OCI-LY7 (cell line): ENCODE data around the gene TAMM41. TPM values are rescaled to one million over a fixed set of nuclear protein-coding genes. Genes with fewer than 3 reads are reported as not detected.
A peak's percentile ranks its signal among the peaks of the same experiment; 100 is the strongest.
"Not testable (repeated sequence)": the region's sequence is repeated elsewhere in the genome, so short reads cannot be mapped to it uniquely, and the experiment has no call there.

Experiments used
- Bru-seq: library from RNA; stranded (reverse); fragments of 400-500 nt; gene quantifications from one replicate; lab custom pipeline; 2021; lab: Mats Ljungman, UMichigan
- BruChase-seq, 2 experiments: library from RNA; stranded (reverse); fragments of 400-500 nt; gene quantifications; one replicate each; lab custom pipeline; 2021; lab: Mats Ljungman, UMichigan
- BruUV-seq: library from RNA; stranded (reverse); fragments of 400-500 nt; replicated peaks from 2 replicates; lab custom pipeline; 2021; lab: Mats Ljungman, UMichigan
- CTCF ChIA-PET: fragments of 300-600 bp; sonication (Branson Sonifier 250); formaldehyde crosslinking; loops from one replicate; lab custom pipeline; 2022; ENCODE audit warnings: antibody characterized with exemption; ENCODE audit not compliant: unreplicated experiment; lab: Charles Lee
- POLR2A ChIA-PET: fragments of 300-600 bp; sonication (Branson Sonifier 250); formaldehyde crosslinking; loops from one replicate; lab custom pipeline; 2022; ENCODE audit warnings: antibody characterized with exemption; lab: Charles Lee
- DNase-seq: peaks from one replicate; pipeline ENCODE4 v3.0.0-alpha.2; 2015; ENCODE audit warnings: low spot score
- H2AFZ ChIP-seq: fragments of 200-600 bp; sonication (generic), shearing (Covaris generic); 2 replicates; pipeline ENCODE4 v1.6.1; 2014; ENCODE audit warnings: mild to moderate bottlenecking, antibody characterized with exemption, low read length, moderate library complexity
- H3K27ac ChIP-seq: fragments of 200-600 bp; sonication (generic); 2 replicates; pipeline ENCODE4 v1.5.1; 2014; ENCODE audit warnings: mixed run types, low read depth, mild to moderate bottlenecking, moderate library complexity, low read length, inconsistent platforms; ENCODE audit not compliant: poor library complexity, severe bottlenecking
- H3K36me3 ChIP-seq: fragments of 200-600 bp; sonication (generic); 2 replicates; pipeline ENCODE4 v1.6.1; 2014; ENCODE audit warnings: mild to moderate bottlenecking, antibody characterized with exemption, low read length, moderate library complexity, mixed read lengths; ENCODE audit not compliant: insufficient read depth
- H3K4me1 ChIP-seq: fragments of 200-600 bp; sonication (generic); 2 replicates; pipeline ENCODE4 v1.5.1; 2014; ENCODE audit warnings: mild to moderate bottlenecking, low read length; ENCODE audit not compliant: insufficient read depth, poor library complexity, severe bottlenecking
- H3K4me2 ChIP-seq: fragments of 200-600 bp; sonication (generic); 2 replicates; pipeline ENCODE4 v1.6.1; 2014; ENCODE audit warnings: mild to moderate bottlenecking, low read length
- H3K4me3 ChIP-seq: fragments of 200-600 bp; sonication (generic); 2 replicates; pipeline ENCODE4 v1.5.1; 2014; ENCODE audit warnings: mild to moderate bottlenecking, low read depth, low read length; ENCODE audit not compliant: poor library complexity, severe bottlenecking
- H3K79me2 ChIP-seq: fragments of 200-600 bp; sonication (generic); 2 replicates; pipeline ENCODE4 v1.6.1; 2016; ENCODE audit warnings: low read depth, mild to moderate bottlenecking, low read length, moderate library complexity, mixed read lengths; ENCODE audit not compliant: insufficient read depth
- H3K9me2 ChIP-seq: fragments of 200-600 bp; sonication (generic); 2 replicates; pipeline ENCODE4 v1.6.1; 2016; ENCODE audit warnings: mild to moderate bottlenecking, low read length, mixed read lengths; ENCODE audit not compliant: insufficient read depth
- H3K9me3 ChIP-seq: fragments of 200-600 bp; sonication (generic); 2 replicates; pipeline ENCODE4 v1.6.1; 2014; ENCODE audit warnings: mild to moderate bottlenecking, mixed run types, low read length, mixed read lengths
- H4K20me1 ChIP-seq: fragments of 200-600 bp; sonication (generic); 2 replicates; pipeline ENCODE4 v1.6.1; 2014; ENCODE audit warnings: mild to moderate bottlenecking, antibody characterized with exemption, low read length, moderate library complexity, mixed read lengths; ENCODE audit not compliant: insufficient read depth
- CTCF ChIP-seq: fragments of 200-600 bp; sonication (generic); conservative IDR thresholded peaks from 2 replicates; pipeline ENCODE4 v1.5.1; 2014; ENCODE audit warnings: mild to moderate bottlenecking, antibody characterized with exemption, low read length, moderate library complexity, mixed read lengths
- EZH2phosphoT487 ChIP-seq: fragments of 200-600 bp; sonication (generic); IDR thresholded peaks from 2 replicates; pipeline ENCODE4 v1.6.1; 2018; ENCODE audit warnings: low read depth, borderline replicate concordance, mild to moderate bottlenecking, mixed run types, antibody characterized with exemption, low read length, moderate library complexity, mixed read lengths
- intact Hi-C: fragments of 100-400 bp; cut with micrococcal nuclease; formaldehyde crosslinking; loops from one replicate; pipeline ENCODE4 v1.10.0; 2022; ENCODE audit not compliant: unreplicated experiment
- long read RNA-seq: library from polyadenylated mRNA; stranded (forward); transcript quantifications from one replicate; pipeline ENCODE4 v2.0.0, GENCODE V29; 2022
- total RNA-seq, 2 experiments: library from RNA; depleted of rRNA in 1 of 2; stranded (reverse); fragments of >200 nt in 1 of 2; shearing (Covaris generic) in 1 of 2; gene quantifications; 2 replicates each; pipeline ENCODE4 v1.2.3, GENCODE V29; 2014 to 2022

Gene TAMM41
- 14.6 and 19.2 TPM in 2 replicates for total RNA-seq (2014; rRNA removed; shearing (Covaris generic))
- total RNA-seq (2022) = 42.0 and 47.9 TPM in 2 replicates
- Bru-seq, nascent RNA = percentile 85 among the genes with signal in this experiment
- percentile 88 among the genes with signal in this experiment for BruChase-seq, experiment 1, labeled RNA remaining after a 6-hour chase
- percentile 88 among the genes with signal in this experiment for BruChase-seq, experiment 2, labeled RNA remaining after a 2-hour chase
- long read RNA-seq, transcript TAMM41-206 (8 exons, 1,213 nt) = major isoform, 16 of 35 reads
- long read RNA-seq, partial matches to known transcripts = 5 of 35 reads
- long read RNA-seq, other reads (novel, unspliced or antisense) = 14 of 35 reads

- H3K9me2 ChIP-seq = no peaks in the 10 kb centered on the region
- CTCF ChIA-PET = no interaction called here
- H4K20me1 ChIP-seq = peaks cover 7% of the 10 kb centered on the region; the same call in 1 of the 2 replicates
- intact Hi-C loops = loop anchor here (5.0 kb wide), 1 partner anchor 636 kb away; the partner anchor contains the start of gene TSEN2
- peaks cover 26% of the 10 kb centered on the region for H3K79me2 ChIP-seq
- peaks cover 29% of the 10 kb centered on the region for H3K36me3 ChIP-seq
- no TSS peak for BruUV-seq
- peak; percentile 77 for TF ChIP-seq CTCF
- no peak for TF ChIP-seq EZH2phosphoT487
- H2AFZ ChIP-seq = peak within 1 kb of the TSS; percentile 69; the same call in 1 of the 2 replicates
- peak within 1 kb of the TSS; percentile 14 for H3K27ac ChIP-seq
- peak; percentile 88 for DNase-seq
- peak within 1 kb of the TSS; percentile 87 for H3K4me3 ChIP-seq
- POLR2A ChIA-PET = interaction anchor here (0.6 to 1.1 kb wide), 2 partner anchors 13 to 16 kb away, joined by 3 to 4 read pairs; no protein-coding TSS in a partner anchor
- no peaks in the 10 kb centered on the region for H3K9me3 ChIP-seq
- peak within 1 kb of the TSS; percentile 63 for H3K4me2 ChIP-seq
- H3K4me1 ChIP-seq = peaks cover 6% of the 10 kb centered on the region
Observed at GRCh38 chr3:11846281-11847266, at the start of gene TAMM41. Gene TAMM41 (minus strand): TSS chr3:11846885. CDS start chr3:11846636, 249 bp downstream.

GRCh38 chr3:11878837-11879236 lies 32.2 kb upstream of the TAMM41 start:
- Histone ChIP-seq H2AFZ (no peak overlapping the region), H3K9me2 (no peaks in the 10 kb centered on the region), H3K79me2 (no peaks in the 10 kb centered on the region), H3K36me3 (no peaks in the 10 kb centered on the region), H4K20me1 (no peaks in the 10 kb centered on the region), H3K27ac (no peak overlapping the region), H3K4me1 (no peaks in the 10 kb centered on the region), H3K4me3 (no peak overlapping the region), H3K4me2 (no peak overlapping the region), H3K9me3 (no peaks in the 10 kb centered on the region)
- TF ChIP-seq CTCF = no peak
- no peak for TF ChIP-seq EZH2phosphoT487
- ChIA-PET POLR2A (interaction anchor here (0.6 kb wide), 1 partner anchor 630 kb away, joined by 4 read pairs; no protein-coding TSS in a partner anchor), CTCF (no interaction called here)
- intact Hi-C loops = no loop called here
- no TSS peak for BruUV-seq
- DNase-seq = no peak

- H3K4me1 ChIP-seq, H3K27ac ChIP-seq, H3K79me2 ChIP-seq, H4K20me1 ChIP-seq, H2AFZ ChIP-seq, CTCF ChIA-PET, BruUV-seq, DNase-seq, H3K9me3 ChIP-seq, H3K4me2 ChIP-seq, H3K9me2 ChIP-seq, H3K36me3 ChIP-seq, H3K4me3 ChIP-seq, intact Hi-C loops: not testable (repeated sequence)
- POLR2A ChIA-PET = interaction anchor here (0.6 kb wide), 1 partner anchor 90 kb away, joined by 3 read pairs; no protein-coding TSS in a partner anchor
Observed at GRCh38 chr3:11874707-11875106, 28.0 kb upstream of the TAMM41 start.

GRCh38 chr3:11863739-11864138 lies 17.1 kb upstream of the TAMM41 start:
- DNase-seq, CTCF ChIA-PET, BruUV-seq, H3K4me2 ChIP-seq, H3K27ac ChIP-seq, POLR2A ChIA-PET, intact Hi-C loops, H3K9me3 ChIP-seq, H3K4me3 ChIP-seq, H3K79me2 ChIP-seq, H4K20me1 ChIP-seq, H3K9me2 ChIP-seq, H3K36me3 ChIP-seq, H2AFZ ChIP-seq, H3K4me1 ChIP-seq: not testable (repeated sequence)
